GM21526 (cell line): ENCODE data around the gene SLC48A1.
A peak's percentile ranks its signal among the peaks of the same experiment; 100 is the strongest.

Experiments used
- ATAC-seq: cut with Tn5 transposase; IDR thresholded peaks from one replicate; pipeline ENCODE4 v1.9.1; 2021; ENCODE audit warnings: moderate library complexity; ENCODE audit not compliant: unreplicated experiment, low FRiP score

SLC48A1 gene

GRCh38 chr12:47773062-47773857 lies at the start of gene SLC48A1:
TSS of gene SLC48A1 (plus strand) at chr12:47773238. CDS start at chr12:47773305, 67 bp downstream.
- ATAC-seq, result peak; percentile 65

- no peak for ATAC-seq
Measured at GRCh38 chr12:47725091-47725772, 47.8 kb upstream of the SLC48A1 start, which contains the start of gene ENDOU. TSS of gene ENDOU (minus strand) at chr12:47725490. CDS start at chr12:47725413, 77 bp downstream.

- peak; percentile 73 for ATAC-seq
Measured at GRCh38 chr12:47725893-47726292, 47.1 kb upstream of the SLC48A1 start.

GRCh38 chr12:47729233-47729632 lies 43.8 kb upstream of the SLC48A1 start:
- no peak for ATAC-seq

- no peak for ATAC-seq
Measured at GRCh38 chr12:47730341-47730744, 42.7 kb upstream of the SLC48A1 start.

- ATAC-seq, result no peak
Measured at GRCh38 chr12:47731723-47732122, 41.3 kb upstream of the SLC48A1 start.

- no peak for ATAC-seq
Measured at GRCh38 chr12:47732504-47732903, 40.5 kb upstream of the SLC48A1 start.

GRCh38 chr12:47733142-47733541 lies 39.9 kb upstream of the SLC48A1 start:
- ATAC-seq, result no peak

- ATAC-seq, result no peak
Measured at GRCh38 chr12:47734725-47735480, 38.1 kb upstream of the SLC48A1 start.

- no peak for ATAC-seq
Measured at GRCh38 chr12:47735649-47736048, 37.4 kb upstream of the SLC48A1 start.

GRCh38 chr12:47736216-47736615 lies 36.8 kb upstream of the SLC48A1 start:
- ATAC-seq, result no peak

- ATAC-seq, result no peak
Measured at GRCh38 chr12:47736877-47737676, 36.0 kb upstream of the SLC48A1 start.

GRCh38 chr12:47737936-47738594 lies 35.0 kb upstream of the SLC48A1 start:
- no peak for ATAC-seq

- no peak for ATAC-seq
Measured at GRCh38 chr12:47739297-47739696, 33.7 kb upstream of the SLC48A1 start.

GRCh38 chr12:47739979-47740378 lies 33.1 kb upstream of the SLC48A1 start:
- peak; percentile 44 for ATAC-seq

GRCh38 chr12:47740606-47741339 lies 32.3 kb upstream of the SLC48A1 start:
- no peak for ATAC-seq

GRCh38 chr12:47741340-47741703 lies 31.7 kb upstream of the SLC48A1 start:
- no peak for ATAC-seq

GRCh38 chr12:47742253-47742825 lies 30.7 kb upstream of the SLC48A1 start:
- ATAC-seq, result no peak
